Middle frontal gyrus (tissue), 1 donor: ENCODE measurements around the gene AATK.

ENCODE experiments used
- DNase-seq: peaks from one replicate; pipeline ENCODE4 v3.0.0-alpha.2; 2015; ENCODE audit warnings: low spot score; ENCODE audit errors: extremely low spot score

The AATK gene

GRCh38 chr17:81073967-81074839 is 91.8 kb downstream of the AATK start:
- no peak for DNase-seq

DNA sequence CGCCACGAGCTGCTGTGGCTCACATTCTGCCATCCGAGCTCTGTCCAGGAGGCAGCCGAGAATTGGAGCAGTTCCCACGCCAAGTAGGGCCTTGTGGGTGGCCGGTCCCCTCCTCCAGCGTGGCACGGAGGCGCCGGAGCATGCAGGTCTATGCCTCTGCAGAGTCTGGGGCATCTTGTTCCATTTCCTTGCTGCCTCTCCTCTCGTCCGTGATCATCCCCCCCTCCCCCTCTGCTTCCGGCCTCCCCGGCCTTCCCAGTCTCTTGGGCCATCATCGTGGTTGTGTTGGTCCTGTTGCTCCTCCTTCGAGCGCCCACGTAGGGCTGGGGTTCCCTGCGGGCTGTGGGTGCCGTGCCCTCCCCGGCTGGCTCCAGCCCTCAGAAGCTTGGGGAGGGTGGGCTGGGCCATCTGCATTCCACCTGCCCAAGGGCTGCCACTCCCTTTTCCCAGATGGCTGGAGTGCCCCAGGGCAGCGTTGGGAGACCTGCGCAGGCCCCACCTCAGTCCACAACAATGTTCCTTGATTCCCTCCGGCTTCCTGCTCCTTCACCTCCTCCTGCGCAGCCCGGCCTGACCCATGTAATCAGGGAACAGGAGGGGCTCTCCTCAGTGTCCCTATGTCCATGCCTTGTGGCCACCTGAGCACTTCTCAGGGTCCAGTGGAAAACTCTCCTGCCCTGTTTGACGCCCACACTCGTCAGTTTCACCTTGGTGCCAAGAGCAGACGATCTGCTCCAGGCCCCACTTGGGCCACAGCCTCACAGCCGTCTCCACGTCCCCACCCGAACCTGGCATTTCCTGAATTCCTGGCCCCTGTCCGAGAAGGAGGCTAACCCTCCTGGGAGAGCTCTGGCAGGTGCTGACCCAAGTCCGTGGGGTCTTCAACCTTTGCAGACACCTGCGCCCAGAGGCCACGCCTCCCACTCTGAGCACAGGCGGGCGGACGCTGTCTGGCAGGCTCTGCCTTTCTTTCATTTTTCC is 94.0 kb downstream of the AATK start:
- no peak for DNase-seq

- DNase-seq = no peak
Observed at GRCh38 chr17:81070541-81071246, 95.3 kb downstream of the AATK start.

- no peak for DNase-seq
Observed at GRCh38 chr17:81069135-81069645, 96.8 kb downstream of the AATK start.

DNA sequence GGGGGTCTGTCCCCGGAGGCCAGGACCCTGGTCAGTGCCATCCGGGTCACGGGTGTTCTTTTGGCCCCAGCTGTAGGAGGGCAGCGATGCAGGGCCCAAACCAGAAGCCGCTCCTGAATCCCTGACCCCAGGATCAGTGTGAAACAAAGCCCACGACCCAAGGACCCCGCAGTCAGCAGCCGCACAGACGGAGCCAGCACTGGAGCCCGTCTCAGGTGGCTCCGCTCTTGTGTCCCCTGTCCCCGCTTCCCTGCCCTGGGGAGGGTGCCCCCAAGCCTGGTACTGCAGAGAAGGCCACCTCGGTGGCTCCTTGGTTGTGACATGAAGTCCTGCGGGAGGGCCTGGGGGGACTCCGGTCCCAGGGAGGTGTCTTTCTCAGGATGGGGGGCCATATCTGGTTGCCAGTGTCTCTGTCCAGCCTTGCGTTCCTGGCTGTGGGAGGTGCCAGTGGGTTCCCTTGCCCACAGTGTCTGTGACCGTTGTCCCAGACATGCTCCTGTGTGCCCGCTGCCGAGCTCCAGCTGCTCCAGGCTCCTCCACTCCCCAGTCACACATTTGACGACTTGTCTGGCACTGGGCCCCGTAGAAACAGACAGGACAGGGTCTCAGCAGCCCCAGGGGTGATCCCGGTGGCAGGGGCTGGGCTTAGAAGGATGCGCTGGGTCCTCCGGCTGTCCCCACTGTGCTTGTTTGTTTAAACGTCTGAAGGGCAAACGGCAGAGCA is 97.4 kb downstream of the AATK start:
- DNase-seq = no peak

GRCh38 chr17:81067391-81067811 is 98.6 kb downstream of the AATK start:
- DNase-seq = no peak
